UCSD-AML1 (cell line): Measurements from ENCODE around the gene CIRBP.

Experiments
- DNase-seq: peaks from one replicate; lab custom pipeline; 2025; ENCODE audit not compliant: unreplicated experiment; lab: John Stamatoyannopoulos, UW

Gene CIRBP

DNA sequence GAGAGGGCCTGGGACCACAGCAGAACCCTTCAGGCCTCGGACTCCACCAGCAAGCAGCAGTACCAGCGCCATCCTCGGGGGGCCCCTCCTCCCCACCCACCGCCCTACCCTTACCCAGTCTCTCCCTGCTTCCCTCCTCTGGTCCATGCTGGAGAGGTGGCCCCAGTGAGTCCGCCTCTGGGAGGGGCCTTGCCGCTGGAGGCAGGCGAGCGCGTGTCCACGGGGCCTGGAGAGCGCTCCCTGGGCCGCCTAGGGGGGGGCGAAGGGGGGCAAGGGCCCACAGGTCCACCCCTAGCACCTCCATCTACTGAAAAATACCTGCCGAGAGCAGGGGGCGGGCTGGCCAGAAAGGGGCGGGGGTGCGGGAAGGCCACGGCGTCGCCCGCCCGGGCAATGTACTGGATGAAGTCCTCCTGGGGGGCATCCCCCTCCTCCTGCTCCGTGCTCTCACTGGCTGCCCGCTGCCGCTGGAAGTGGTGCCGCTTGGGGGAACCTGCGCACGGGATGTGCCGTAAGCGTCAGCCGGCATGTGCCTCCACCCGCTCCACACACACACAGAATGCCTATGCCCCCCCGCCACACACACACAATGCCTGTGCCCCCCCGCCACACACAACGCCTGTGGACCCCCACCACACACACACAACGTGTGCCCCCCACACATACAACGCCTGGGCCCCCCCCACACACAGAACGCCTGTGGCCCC is 38.2 kb upstream of the CIRBP start:
- no peak for DNase-seq

DNA sequence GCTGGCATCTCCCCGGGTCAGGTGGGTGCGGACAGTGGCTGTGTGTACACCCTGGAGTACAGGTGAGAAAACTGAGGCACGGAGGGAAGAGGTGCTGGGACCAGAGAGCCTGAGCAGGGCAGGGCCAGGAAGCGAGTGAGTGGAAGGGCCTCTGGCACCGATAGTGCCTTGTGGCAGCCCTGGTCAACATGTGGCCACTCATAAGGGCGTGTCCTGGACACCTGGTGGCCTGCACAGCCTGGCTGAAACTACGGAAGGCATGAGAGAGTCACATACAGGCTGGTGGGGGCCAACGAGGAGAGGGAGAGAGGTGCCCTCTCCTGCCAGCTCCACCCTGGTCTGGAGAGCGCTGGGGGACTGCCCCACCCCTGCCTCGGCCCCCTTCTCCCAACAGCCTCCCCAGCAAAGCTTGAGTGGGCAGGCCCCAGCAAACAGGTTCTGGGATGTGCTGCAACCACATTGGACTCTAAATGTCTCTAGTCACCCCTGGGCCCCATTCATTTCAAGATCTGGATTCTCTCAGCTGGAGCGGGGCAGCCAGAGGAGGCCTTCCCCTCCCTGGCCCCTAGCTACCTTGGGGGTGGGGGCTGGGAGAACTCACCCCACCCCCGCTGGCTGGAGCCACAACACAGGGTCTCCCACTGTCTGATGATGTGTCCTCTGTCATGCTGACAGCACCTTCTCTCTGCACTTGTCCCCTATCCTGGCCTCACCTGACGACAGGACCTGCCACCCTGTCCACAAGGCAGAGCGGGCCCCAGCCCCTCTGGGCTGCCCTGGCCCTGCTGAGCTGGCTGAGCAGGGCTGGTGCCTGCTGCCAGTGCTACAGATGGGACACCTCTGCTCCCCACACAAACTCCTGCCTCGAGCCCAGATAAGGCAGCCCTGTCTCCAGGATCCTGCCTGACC is 37.1 kb upstream of the CIRBP start:
- DNase-seq = peak; percentile 20

GRCh38 chr19:1232652-1233072 is 36.5 kb upstream of the CIRBP start:
- no peak for DNase-seq

DNA sequence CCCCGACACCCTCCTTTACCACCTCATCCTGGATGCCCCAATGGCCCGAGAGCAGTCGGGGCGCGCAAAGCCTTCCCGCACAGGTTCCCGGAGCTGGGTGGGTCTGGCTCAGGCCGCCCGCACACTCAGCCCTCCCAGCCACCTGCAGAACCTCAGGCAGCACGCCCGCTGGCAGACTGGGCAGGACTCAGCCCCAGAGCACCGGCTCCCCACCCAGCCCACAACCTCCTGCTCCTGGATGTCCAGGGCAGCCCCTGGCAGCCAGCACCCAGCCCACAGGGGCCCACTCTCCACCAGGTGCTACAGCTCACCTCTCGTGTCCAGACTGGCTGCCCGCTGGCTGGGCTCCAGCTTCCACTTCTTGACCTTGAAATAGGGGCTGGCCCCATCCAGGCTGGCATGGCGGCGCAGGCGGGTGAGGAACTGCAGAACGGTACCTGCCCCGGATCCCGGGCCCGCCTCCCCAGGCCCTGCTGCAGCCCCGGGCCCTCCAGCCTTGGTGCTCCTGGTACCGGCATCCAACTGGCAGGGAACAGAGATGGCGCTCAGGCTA is 35.9 kb upstream of the CIRBP start:
- DNase-seq = no peak

DNA sequence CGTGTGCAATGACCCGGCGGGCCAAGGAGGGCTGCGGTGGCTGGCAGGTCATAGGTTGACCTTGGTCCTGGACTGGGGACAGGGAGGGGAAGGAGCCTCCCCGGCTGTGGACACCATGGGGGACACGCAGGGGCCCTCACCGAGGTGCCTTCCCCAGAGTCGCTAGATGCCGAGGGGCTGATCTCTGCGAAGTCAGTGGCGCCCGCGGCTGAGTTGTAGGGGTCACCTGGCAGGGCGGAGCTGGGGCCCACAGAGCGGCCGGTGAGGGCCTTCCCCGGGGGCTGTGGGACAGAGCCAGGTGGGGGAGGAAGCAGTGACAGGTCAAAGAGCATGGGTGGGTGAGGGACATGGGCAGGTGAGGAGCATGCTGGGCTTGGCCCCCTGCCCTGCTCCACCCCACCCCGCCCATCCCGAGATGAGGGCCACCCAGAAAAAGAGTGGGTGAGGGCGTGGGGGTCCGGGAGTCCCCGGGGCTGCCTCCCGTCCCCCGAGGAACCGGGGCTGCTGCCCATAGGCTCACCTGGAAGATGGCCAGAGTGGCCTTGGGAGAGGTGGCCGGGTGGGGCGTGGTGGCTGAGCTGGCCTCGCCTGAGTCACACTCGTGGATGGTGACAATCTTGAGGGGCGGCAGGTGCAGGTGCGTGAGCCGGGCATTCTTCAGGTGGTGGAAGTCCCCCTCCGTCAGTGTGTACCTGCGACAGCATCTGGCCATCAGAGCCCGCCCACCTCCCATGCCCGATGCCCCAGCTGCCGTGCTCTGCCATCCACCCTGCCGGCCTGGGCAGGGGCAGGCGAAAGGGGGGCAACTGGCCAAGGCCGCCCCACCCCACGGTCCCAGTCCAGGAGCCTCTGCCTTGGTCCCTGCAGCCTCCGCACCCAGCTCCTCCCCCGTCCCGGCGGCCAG is 34.8 kb upstream of the CIRBP start:
- DNase-seq = no peak

DNA sequence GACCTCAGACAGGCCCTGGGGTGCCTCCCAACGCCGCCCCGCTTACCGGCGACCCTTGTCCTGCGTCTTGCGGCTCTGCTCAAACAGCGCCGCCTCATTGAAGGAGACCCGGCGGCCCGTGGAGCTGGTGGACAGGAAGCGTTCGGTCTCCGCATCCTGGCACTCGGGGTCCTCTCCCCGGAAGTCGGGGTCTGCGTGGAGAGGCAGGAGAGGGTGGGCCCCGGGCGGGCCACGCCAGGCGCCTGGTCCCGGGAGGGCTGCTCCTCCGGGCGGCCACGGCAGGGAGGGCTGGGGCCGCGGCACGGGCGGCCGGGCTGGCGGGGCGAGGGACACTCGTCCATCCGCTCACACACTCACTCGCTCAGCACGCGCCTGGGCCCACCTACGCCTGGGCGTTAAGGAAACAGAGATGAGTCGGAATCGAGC is 34.2 kb upstream of the CIRBP start:
- no peak for DNase-seq

DNA sequence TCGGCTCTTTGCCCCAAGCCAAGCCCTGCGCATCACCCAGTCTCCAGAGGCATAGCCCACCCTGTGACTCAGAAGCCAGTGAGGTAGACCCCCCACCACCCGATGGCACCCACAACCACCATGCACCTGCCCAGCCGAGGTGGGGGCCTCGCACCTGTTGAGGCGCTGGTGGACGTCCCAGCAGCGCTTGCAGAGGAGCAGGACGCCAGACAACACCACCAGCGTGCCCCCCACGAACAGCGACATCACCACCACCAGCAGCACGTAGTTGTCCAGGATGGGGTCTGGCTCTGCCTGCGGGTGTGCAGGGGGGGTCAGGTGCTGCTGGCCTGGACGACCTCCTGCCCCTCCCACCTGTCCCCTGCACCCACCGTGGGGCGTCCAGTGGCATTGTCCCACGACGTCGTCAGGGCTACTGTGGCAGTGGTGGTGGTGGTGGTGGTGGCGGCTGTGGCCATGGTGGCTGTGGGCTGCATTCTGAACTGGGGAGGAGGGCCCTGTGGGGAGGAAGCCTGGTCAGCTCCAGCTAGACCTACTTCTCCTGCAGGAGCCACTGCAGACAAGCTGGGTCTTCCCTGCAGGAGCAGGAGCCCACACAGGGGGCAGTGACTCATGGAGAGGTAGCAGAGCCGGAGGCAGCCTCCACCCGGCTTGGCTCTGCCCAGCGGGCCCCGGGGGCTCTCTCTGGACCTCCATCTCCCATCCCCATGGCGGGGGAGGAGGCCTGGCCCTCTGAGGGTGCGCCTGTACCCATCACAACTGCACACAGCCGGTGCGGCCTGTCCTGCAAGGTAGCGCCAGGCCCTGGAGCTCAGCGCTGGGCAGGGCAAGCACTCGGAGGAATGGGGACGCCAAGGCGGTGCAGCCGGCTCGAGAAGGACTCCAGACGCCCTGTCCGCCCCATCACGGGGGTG is 33.2 kb upstream of the CIRBP start:
- DNase-seq = no peak

DNA sequence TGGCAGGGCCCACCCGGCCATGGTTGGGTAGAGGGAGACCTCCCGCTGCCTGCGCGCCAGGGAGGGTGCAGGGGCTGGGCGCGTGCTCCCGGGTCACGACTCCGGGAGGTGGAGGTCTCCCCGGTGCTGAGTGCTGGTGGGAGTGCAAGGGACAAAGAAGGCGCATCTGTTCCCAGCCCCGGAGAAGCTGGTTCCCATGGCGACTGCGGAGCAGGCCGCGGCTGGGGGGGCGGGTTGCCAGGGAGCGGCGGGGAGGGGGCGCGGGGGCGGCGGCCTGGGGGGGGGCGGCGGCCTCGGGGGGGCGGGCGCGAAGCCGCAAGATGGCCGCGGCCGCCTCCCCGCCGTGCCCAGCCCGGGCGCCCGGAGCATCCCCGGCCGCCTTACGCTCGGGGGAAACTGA is 32.6 kb upstream of the CIRBP start:
- no peak for DNase-seq

DNA sequence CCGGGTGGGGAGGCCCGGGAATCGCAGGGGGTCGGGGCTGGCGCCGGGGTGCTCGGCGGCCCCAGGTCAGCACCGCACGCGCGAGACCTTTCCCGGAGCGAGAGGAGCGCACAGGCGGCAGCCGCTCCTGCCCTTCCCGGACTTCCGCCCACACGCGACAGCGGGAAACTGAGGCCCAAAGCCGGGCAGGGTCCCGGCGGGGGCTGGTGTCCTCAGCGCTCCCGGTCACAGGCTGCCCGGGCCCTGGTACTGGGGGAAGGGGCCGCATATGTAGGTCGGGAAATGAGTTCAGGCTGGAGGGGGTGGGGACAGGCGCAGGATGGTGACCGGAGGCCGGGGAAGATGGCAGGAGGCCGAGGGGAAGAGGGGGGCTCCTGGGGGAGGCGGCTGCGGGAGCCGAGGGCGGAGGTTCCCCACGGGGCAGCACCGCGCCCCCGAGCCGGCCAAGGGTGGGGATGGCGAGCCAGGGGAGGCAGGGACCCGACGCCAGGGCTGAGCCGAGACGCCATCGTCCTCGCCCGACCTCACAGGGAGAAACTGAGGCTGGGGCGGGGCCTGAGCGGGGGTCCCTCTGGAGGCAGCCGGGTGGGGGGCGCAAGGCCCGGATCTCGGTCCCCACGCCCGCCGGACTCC is 32.0 kb upstream of the CIRBP start:
- no peak for DNase-seq

DNA sequence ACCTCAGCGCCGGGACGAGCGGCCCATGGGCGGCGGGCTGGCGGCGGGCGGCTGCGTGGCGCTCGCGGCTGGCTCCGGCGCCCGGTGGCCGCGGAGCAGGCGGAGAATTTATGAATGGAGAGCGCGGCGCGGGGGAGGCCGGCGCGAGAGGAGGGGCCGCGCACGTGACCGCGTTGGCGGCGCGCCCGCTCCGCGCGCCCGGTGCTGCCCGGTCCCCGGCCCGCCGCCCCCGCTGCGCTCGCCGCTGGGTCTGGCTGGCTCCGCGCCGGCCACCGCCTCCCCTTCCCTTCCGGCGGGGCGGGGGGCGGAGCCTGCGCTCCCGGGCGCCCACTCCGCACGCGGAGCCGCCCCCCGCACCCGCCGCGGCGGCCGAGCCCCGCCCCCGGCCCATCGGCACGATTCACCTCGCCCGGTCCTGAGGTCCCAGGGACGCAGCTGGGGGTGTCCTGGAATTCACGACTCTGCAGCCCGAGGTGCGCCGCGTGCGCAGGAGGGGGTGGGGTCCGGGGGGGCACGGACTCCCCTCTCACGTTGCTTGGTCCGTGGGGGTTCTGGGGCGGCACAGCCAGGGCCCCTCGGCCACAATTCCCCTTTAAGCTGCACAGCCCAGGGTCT is 31.3 kb upstream of the CIRBP start, which contains the start of gene CBARP:
Gene CBARP, minus strand, starts transcription at position 252 of the 615 bp plus-strand sequence. CDS start 1,905 bp downstream, outside the sequence.
- DNase-seq = peak; percentile 35

DNA sequence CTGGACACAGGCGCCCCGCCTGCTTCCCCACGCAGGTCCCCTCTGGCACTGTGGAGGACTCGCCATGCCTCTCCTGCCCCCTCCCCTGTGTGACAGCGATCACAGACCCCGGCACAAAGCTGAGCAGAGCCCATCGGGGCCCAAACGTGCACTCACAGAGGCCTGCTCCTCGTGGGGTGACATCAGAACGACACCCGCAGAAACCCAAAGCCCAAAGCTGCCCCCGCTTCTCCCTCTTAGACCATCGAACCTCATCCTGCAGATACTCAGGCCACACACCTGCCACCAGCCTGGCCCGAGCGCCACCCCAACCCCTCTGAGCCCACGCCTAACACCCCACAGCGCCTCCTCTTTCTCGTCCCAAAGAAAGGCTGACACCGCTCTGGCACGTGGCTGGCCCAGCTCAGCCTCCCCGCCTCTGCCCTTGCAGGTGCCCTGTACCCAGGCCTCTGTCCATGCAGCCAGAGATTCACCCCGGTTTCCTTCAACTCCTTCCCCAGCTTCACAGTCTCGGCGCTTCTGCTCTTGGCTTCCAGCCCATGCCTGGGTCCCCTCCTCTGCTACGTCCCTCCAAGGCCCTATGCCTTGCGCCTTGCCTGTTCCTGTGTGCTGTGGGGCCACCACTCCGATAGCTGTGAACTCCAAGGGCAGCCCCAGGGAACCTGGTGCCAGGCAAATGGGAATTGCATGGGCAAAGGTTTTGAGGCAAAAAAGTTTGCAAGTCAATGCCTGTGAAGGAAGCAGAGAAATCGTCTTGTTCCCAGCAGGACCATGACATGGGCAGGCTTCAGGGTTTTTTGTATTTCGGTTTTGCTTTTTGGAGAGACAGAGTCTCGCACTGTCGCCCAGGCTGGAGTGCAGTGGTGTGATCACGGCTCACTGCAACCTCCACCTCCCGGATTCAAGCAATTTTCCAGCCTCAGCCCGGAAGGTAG is 30.5 kb upstream of the CIRBP start:
- DNase-seq = no peak

- DNase-seq = no peak
Observed at GRCh38 chr19:1239420-1239795, 29.7 kb upstream of the CIRBP start.

DNA sequence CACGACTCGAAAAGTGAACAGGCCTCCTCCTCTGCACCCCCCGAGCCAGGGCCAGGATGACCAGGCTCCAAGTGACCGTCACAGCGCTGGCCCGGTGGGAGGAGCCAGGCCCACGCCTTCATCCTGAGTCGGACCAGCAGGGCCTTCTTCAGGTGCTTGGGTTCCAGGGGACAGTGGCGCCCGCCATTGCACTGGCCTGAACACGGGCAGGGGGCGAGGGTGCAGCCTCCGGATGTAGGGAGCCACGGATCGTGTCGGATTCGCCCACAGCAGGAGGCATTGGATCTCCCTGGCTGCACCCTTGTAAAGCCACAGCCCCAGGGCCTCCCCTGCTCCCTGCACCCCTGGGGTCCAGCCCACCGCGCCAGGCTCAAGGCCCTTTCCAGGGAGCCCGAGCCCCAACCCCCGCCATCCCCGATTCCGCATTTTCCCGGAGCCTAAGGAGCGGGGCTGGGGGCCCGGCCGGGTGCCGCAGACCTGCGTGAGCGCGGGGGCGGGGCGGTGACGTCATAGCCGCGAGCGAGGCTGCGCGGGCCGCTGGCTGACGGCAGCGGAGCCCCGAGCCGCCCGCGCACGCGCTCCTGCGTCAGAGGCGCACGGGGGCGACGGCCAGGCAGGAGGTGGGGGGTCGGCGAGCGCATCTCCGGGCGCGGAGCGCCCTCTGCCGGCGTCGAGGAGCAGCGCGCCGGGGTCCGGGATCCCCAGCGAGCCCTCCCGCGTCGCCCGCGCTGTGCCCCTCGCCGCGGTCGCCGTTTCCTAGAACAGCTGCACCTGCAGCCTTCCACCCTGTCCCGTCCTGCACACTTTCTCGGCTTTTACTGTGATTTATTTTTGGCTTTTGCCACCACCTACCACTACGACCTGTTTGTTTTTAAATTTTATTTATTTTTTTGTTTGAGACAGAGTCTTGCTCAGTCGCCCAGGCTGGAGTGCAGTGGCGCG is 29.1 kb upstream of the CIRBP start:
- DNase-seq = peak; percentile 94

DNA sequence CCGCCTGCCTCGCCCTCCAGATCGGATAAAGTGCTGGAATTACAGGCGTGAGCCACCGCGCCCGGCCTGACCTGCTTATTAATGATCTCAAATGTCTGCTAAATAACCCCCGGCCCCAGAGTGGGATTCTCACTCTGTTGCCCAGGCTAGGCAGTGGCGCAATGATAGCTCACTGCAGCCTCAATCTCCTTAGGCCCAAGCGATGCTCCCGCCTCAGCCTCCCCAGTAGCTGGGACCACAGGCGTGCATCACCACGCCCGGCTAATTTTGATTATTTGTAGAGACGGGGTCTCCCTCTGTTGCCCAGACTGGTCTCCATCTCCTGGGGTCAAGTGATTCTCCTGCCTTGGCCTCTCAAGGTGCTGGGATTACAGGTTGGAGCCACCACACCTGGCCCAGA is 28.2 kb upstream of the CIRBP start:
- DNase-seq = no peak

GRCh38 chr19:1241417-1242095 is 27.6 kb upstream of the CIRBP start, which contains the start of gene ATP5F1D:
ATP5F1D (plus strand) TSS chr19:1241751; CDS start chr19:1241851, 100 bp downstream.
- peak; percentile 94 for DNase-seq
